ENCODE data around the gene CSRP2. TPM values are rescaled to one million over a fixed set of nuclear protein-coding genes. Genes with fewer than 3 reads are reported as not detected.

Gene CSRP2
- polyA plus RNA-seq, 3 donors: 0.07 TPM; not detected in 2

- Histone ChIP-seq H3K27me3 (ENCODE audit: control insufficient read depth in 2 of 2, insufficient read depth in 2 of 2, low read length in 2 of 2) (no peaks in the 10 kb centered on the region), H3K4me3 (replicated peaks in 1 of 3; ENCODE audit: low read depth in 2 of 3, low read length in 3 of 3) (no peak overlapping the region), H3K9me3 (replicated peaks in 1 of 2; ENCODE audit: control insufficient read depth in 1 of 2, insufficient read depth in 1 of 2, low read length in 2 of 2) (peaks cover 0 to 8% of the 10 kb centered on the region in 2 donors), H2AFZ (ENCODE audit: insufficient read depth, low read depth, low read length, poor library complexity, severe bottlenecking) (no peak overlapping the region), H3K36me3 (replicated peaks in 1 of 2; ENCODE audit: control insufficient read depth in 1 of 2, insufficient read depth in 2 of 2, low read length in 2 of 2) (no peaks in the 10 kb centered on the region), H3K4me2 (replicated peaks; ENCODE audit: extremely low read depth, low read length, poor library complexity, severe bottlenecking) (no peak overlapping the region), H4K20me1 (ENCODE audit: insufficient read depth, low read length) (no peaks in the 10 kb centered on the region), H3K9ac (ENCODE audit: insufficient read depth, low read length, poor library complexity, severe bottlenecking) (no peak overlapping the region), H3K4me1 (ENCODE audit: control insufficient read depth in 1 of 2, insufficient read depth in 2 of 2, low read length in 2 of 2) (no peaks in the 10 kb centered on the region), H3K27ac (ENCODE audit: low read depth in 1 of 2, low read length in 2 of 2) (no peak overlapping the region), H3K79me2 (ENCODE audit: insufficient read depth, low read length) (no peaks in the 10 kb centered on the region)
- WGBS (ENCODE audit: insufficient coverage): no CpG with 5 or more reads among the region's 1 CpG
- intact Hi-C loops (cut with micrococcal nuclease): no loop called here
- no peak for TF ChIP-seq CTCF (IDR thresholded peaks at IDR 0.05)
- H3K4me1 Mint-ChIP-seq: no peaks in the 10 kb centered on the region
- no peak overlapping the region for H3K4me3 Mint-ChIP-seq
- H3K27ac Mint-ChIP-seq: peak overlapping the region in 1 of 7 donors; percentile 46
- peaks cover 0 to 4% (median 0%) of the 10 kb centered on the region in 3 donors for H3K27me3 Mint-ChIP-seq (ENCODE audit: low read depth in 3 of 3)
- H3K36me3 Mint-ChIP-seq: no peaks in the 10 kb centered on the region
- H3K9me3 Mint-ChIP-seq: peaks cover 4 to 18% (median 7%) of the 10 kb centered on the region in 7 donors
- DNase-seq: no peak
Observed at GRCh38 chr12:76896274-76896673, 17.5 kb upstream of the CSRP2 start.

DNA sequence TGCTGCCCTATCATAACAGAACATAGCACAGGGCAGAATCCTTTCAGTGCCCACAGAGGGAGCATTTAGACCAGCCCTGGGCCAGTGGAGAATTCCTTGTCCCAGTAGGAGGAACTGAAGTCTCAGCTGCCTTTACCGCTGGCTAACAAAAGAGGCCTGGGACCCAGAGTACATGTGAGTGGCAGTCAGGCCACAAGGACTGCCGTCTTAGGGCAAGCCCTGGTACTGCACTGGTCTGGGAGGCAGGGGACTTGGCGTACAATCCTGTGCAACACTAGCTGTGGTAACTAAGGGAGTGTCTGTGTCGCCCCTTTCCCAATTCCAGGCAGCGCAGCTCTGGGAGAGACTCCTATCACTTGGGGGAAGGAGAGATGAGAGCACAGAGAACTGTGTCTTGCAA lies 17.0 kb upstream of the CSRP2 start:
- Histone ChIP-seq H3K36me3 (replicated peaks in 1 of 2; ENCODE audit: control insufficient read depth in 1 of 2, insufficient read depth in 2 of 2, low read length in 2 of 2) (no peaks in the 10 kb centered on the region), H4K20me1 (ENCODE audit: insufficient read depth, low read length) (no peaks in the 10 kb centered on the region), H3K9ac (ENCODE audit: insufficient read depth, low read length, poor library complexity, severe bottlenecking) (no peak overlapping the region), H3K27ac (ENCODE audit: low read depth in 1 of 2, low read length in 2 of 2) (no peak overlapping the region), H3K79me2 (ENCODE audit: insufficient read depth, low read length) (no peaks in the 10 kb centered on the region), H3K9me3 (replicated peaks in 1 of 2; ENCODE audit: control insufficient read depth in 1 of 2, insufficient read depth in 1 of 2, low read length in 2 of 2) (peaks cover 0 to 8% of the 10 kb centered on the region in 2 donors), H3K4me2 (replicated peaks; ENCODE audit: extremely low read depth, low read length, poor library complexity, severe bottlenecking) (no peak overlapping the region), H3K4me1 (ENCODE audit: control insufficient read depth in 1 of 2, insufficient read depth in 2 of 2, low read length in 2 of 2) (no peaks in the 10 kb centered on the region), H2AFZ (ENCODE audit: insufficient read depth, low read depth, low read length, poor library complexity, severe bottlenecking) (no peak overlapping the region), H3K27me3 (ENCODE audit: control insufficient read depth in 2 of 2, insufficient read depth in 2 of 2, low read length in 2 of 2) (no peaks in the 10 kb centered on the region), H3K4me3 (replicated peaks in 1 of 3; ENCODE audit: low read depth in 2 of 3, low read length in 3 of 3) (no peak overlapping the region)
- no peak for TF ChIP-seq CTCF (IDR thresholded peaks at IDR 0.05)
- H3K4me3 Mint-ChIP-seq: no peak overlapping the region
- H3K27me3 Mint-ChIP-seq (ENCODE audit: low read depth in 3 of 3): peaks cover 0 to 4% (median 0%) of the 10 kb centered on the region in 3 donors
- no peaks in the 10 kb centered on the region for H3K36me3 Mint-ChIP-seq
- 100% methylated on average over 2 of the region's 5 CpGs for WGBS (ENCODE audit: insufficient coverage)
- intact Hi-C loops (cut with micrococcal nuclease): no loop called here
- no peak overlapping the region for H3K27ac Mint-ChIP-seq
- H3K4me1 Mint-ChIP-seq: no peaks in the 10 kb centered on the region
- peaks cover 4 to 18% (median 7%) of the 10 kb centered on the region in 7 donors for H3K9me3 Mint-ChIP-seq
- no peak for DNase-seq
